ENCODE measurements around the gene OGFOD3.

The OGFOD3 gene

GRCh38 chr17:82346342-82347300 is 71.8 kb downstream of the OGFOD3 start:
- no peak overlapping the region for H3K4me3 ChIP-seq (ENCODE audit: low read depth, low read length)
- TF ChIP-seq, protein P1, sequence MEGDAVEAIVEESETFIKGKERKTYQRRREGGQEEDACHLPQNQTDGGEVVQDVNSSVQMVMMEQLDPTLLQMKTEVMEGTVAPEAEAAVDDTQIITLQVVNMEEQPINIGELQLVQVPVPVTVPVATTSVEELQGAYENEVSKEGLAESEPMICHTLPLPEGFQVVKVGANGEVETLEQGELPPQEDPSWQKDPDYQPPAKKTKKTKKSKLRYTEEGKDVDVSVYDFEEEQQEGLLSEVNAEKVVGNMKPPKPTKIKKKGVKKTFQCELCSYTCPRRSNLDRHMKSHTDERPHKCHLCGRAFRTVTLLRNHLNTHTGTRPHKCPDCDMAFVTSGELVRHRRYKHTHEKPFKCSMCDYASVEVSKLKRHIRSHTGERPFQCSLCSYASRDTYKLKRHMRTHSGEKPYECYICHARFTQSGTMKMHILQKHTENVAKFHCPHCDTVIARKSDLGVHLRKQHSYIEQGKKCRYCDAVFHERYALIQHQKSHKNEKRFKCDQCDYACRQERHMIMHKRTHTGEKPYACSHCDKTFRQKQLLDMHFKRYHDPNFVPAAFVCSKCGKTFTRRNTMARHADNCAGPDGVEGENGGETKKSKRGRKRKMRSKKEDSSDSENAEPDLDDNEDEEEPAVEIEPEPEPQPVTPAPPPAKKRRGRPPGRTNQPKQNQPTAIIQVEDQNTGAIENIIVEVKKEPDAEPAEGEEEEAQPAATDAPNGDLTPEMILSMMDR (conservative IDR thresholded peaks at IDR 0.05; ENCODE audit: low read depth, low read length), result no peak
- DNase-seq (ENCODE audit: low read depth), result no peak

DNA sequence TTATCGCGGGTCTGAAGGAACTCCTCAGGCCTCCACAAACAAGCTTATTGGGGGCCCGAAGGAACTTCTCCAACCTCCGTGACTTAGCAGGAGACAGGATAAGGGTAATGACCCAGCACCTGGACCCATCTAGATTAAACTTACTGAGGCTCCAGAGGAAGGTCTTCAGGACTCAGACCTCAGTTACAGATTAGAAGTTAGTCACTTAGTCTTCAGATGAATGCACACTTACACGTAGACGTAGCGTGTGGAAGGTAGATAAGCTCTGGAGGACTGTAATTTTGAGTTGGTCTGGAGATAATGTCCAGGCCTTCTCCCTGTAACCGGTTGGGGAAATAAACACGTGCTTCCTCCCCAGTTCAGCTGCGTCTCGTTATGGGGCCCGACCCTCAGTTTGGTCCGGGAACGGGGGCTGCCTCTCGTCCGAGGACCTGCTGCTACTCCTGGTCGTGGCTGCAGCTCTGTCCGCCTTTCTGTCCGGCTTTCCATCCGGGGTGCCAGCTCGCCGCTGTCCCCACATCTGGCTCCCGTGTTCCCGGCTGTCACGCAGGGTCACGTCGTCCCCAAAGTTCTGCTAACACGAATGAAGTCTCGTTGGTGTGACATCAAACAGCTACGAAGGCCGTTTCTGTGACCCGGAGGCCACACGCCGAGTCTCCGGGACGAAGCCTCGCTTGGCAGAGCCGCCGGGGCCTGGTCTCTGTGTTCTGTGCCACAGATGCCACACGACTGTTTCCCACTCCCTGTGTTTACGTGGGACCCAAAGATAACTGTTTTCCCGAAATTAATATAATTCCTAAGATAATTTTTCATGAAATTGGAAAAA is 73.0 kb downstream of the OGFOD3 start:
- TF ChIP-seq, protein P1 (conservative IDR thresholded peaks at IDR 0.05; ENCODE audit: low read depth, low read length), result no peak
- DNase-seq (ENCODE audit: low read depth), result no peak
- no peak overlapping the region for H3K4me3 ChIP-seq (ENCODE audit: low read depth, low read length)

DNA sequence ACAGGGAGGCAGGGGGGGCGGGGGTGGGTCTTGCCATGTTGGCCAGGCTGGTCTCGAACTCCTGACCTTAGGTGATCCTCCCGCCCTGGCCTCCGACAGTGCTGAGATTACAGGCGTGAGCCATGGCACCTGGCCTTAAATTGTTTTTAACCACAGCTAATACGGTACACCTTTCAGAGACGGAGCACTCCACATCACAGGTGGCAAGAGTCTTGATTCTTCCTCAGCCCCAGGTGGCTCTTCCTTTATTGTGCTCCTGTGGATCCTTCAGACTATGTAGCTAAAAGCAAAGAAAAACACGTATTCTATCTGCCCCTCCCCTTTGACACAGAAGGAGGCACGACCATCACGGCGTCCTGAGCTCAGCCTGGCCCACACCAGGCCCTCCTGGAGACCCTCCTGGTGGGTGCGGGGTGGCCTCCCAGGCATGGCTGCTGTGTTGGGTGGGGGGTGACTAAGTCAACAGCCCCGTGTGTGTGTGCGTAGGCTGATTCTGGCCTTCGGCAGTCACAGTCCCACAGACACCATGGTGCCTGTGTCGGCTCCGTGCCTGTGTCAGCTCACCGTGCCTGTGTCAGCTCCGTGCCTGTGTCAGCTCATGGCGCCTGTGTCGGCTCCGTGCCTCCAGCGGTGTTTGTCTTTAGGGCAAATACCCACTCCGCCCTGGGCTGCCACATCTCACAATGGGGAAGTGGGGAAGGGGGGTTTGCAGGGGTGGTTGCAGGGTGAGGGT is 74.0 kb downstream of the OGFOD3 start:
- no peak for DNase-seq (ENCODE audit: low read depth)
- no peak overlapping the region for H3K4me3 ChIP-seq (ENCODE audit: low read depth, low read length)
- TF ChIP-seq, protein P1 (conservative IDR thresholded peaks at IDR 0.05; ENCODE audit: low read depth, low read length), result no peak

GRCh38 chr17:82343560-82343959 is 74.8 kb downstream of the OGFOD3 start:
- TF ChIP-seq, protein P1 (conservative IDR thresholded peaks at IDR 0.05; ENCODE audit: low read depth, low read length), result no peak
- DNase-seq (ENCODE audit: low read depth), result no peak
- no peak overlapping the region for H3K4me3 ChIP-seq (ENCODE audit: low read depth, low read length)

- TF ChIP-seq, protein P1 (conservative IDR thresholded peaks at IDR 0.05; ENCODE audit: low read depth, low read length), result no peak
- no peak for DNase-seq (ENCODE audit: low read depth)
- H3K4me3 ChIP-seq (ENCODE audit: low read depth, low read length), result no peak overlapping the region
Observed at GRCh38 chr17:82342361-82343079, 75.9 kb downstream of the OGFOD3 start.
